IMR-90 (cell line): ENCODE measurements around the gene SERPINB10. TPM values are rescaled to one million over a fixed set of nuclear protein-coding genes. Genes with fewer than 3 reads are reported as not detected.
A peak's percentile ranks its signal among the peaks of the same experiment; 100 is the strongest.

Experiments used
- ATAC-seq: fragments of 200-7000 bp; cut with Tn5 transposase; 2 replicates; pipeline ENCODE4 v1.9.1; 2020; ENCODE audit warnings: low read depth, mild to moderate bottlenecking, moderate library complexity
- BruUV-seq: library from RNA; stranded (reverse); fragments of 400-500 nt; replicated peaks from 2 replicates; lab custom pipeline; 2021; lab: Mats Ljungman, UMichigan
- CTCF ChIA-PET: fragments of 300-600 bp; formaldehyde crosslinking; extraction: SDS; loops from one replicate; lab custom pipeline; 2021; ENCODE audit warnings: antibody characterized with exemption; lab: Yijun Ruan, JAX
- POLR2A ChIA-PET: fragments of 300-600 bp; sonication (Branson Sonifier 250); formaldehyde crosslinking; loops from one replicate; lab custom pipeline; 2022; ENCODE audit warnings: antibody characterized with exemption; ENCODE audit not compliant: unreplicated experiment; lab: Charles Lee
- DNase-seq: peaks from one replicate; pipeline ENCODE4 v3.0.0; 2013
- H2AFZ ChIP-seq: replicated peaks from 2 replicates; pipeline ENCODE3; 2013; ENCODE audit warnings: low read length, mild to moderate bottlenecking; ENCODE audit not compliant: poor library complexity
- H2AK5ac ChIP-seq: 2 replicates; pipeline ENCODE4 v1.6.1; 2013; ENCODE audit warnings: low read depth, low read length, inconsistent platforms
- H2AK9ac ChIP-seq: replicated peaks from 2 replicates; pipeline ENCODE3; 2013; ENCODE audit warnings: mild to moderate bottlenecking, low read depth, low read length, moderate library complexity; ENCODE audit not compliant: poor library complexity
- H2BK120ac ChIP-seq: 2 replicates; pipeline ENCODE4 v1.6.1; 2013; ENCODE audit warnings: low read depth, low read length, inconsistent platforms
- H2BK15ac ChIP-seq: 3 replicates; pipeline ENCODE4 v1.6.1; 2013; ENCODE audit warnings: low read depth, low read length, inconsistent platforms
- H2BK20ac ChIP-seq: 2 replicates; pipeline ENCODE4 v1.6.1; 2013; ENCODE audit warnings: low read depth, mild to moderate bottlenecking, inconsistent platforms, low read length, moderate library complexity
- H2BK5ac ChIP-seq: 2 replicates; pipeline ENCODE4 v1.6.1; 2013; ENCODE audit warnings: mild to moderate bottlenecking, low read depth, low read length, inconsistent platforms; ENCODE audit not compliant: poor library complexity, severe bottlenecking
- H3K14ac ChIP-seq: replicated peaks from 2 replicates; pipeline ENCODE4 v1.6.1; 2013; ENCODE audit warnings: low read depth, low read length, inconsistent platforms
- H3K18ac ChIP-seq: 2 replicates; pipeline ENCODE4 v1.6.1; 2013; ENCODE audit warnings: low read depth, low read length, control low read depth
- H3K23ac ChIP-seq: 2 replicates; pipeline ENCODE4 v1.6.1; 2013; ENCODE audit warnings: low read depth, low read length, inconsistent platforms
- H3K27ac ChIP-seq: 2 replicates; pipeline ENCODE4 v1.5.1; 2013; ENCODE audit warnings: mild to moderate bottlenecking, control low read depth, low read length; ENCODE audit not compliant: insufficient read depth
- H3K27me3 ChIP-seq: 2 replicates; pipeline ENCODE4 v1.6.1; 2013; ENCODE audit warnings: low read length; ENCODE audit not compliant: control insufficient read depth, insufficient read depth
- H3K36me3 ChIP-seq: 2 replicates; pipeline ENCODE4 v1.6.1; 2013; ENCODE audit warnings: low read length, mixed read lengths; ENCODE audit not compliant: control insufficient read depth, insufficient read depth
- H3K4ac ChIP-seq: 2 replicates; pipeline ENCODE4 v1.6.1; 2013; ENCODE audit warnings: low read depth, low read length, inconsistent platforms
- H3K4me1 ChIP-seq: 2 replicates; pipeline ENCODE4 v1.6.1; 2013; ENCODE audit warnings: low read length, mixed read lengths; ENCODE audit not compliant: control insufficient read depth, insufficient read depth
- H3K4me2 ChIP-seq: 2 replicates; pipeline ENCODE4 v1.6.1; 2013; ENCODE audit warnings: low read depth, mild to moderate bottlenecking, control low read depth, low read length, moderate library complexity
- H3K4me3 ChIP-seq: 2 replicates; pipeline ENCODE4 v1.5.1; 2013; ENCODE audit warnings: low read depth, mild to moderate bottlenecking, control low read depth, low read length, moderate library complexity; ENCODE audit not compliant: insufficient read depth
- H3K56ac ChIP-seq: 2 replicates; pipeline ENCODE4 v1.6.1; 2013; ENCODE audit warnings: low read length, inconsistent platforms; ENCODE audit not compliant: insufficient read depth; ENCODE audit errors: extremely low read depth
- H3K79me1 ChIP-seq, 2 experiments: 2 replicates each; pipeline ENCODE4 v1.6.1; 2013; ENCODE audit warnings: low read length in 2 of 2, inconsistent platforms in 1 of 2, low read depth in 1 of 2
- H3K9ac ChIP-seq: 2 replicates; pipeline ENCODE4 v1.6.1; 2013; ENCODE audit warnings: low read depth, low read length, control low read depth
- H3K9me1 ChIP-seq: 2 replicates; pipeline ENCODE4 v1.6.1; 2013; ENCODE audit warnings: low read length, inconsistent platforms; ENCODE audit not compliant: insufficient read depth
- H3K9me3 ChIP-seq: 2 replicates; pipeline ENCODE4 v1.6.1; 2013; ENCODE audit warnings: low read length; ENCODE audit not compliant: control insufficient read depth, insufficient read depth
- H4K20me1 ChIP-seq: 2 replicates; pipeline ENCODE4 v1.6.1; 2013; ENCODE audit warnings: low read length, inconsistent platforms; ENCODE audit not compliant: insufficient read depth
- H4K5ac ChIP-seq: 2 replicates; pipeline ENCODE4 v1.6.1; 2013; ENCODE audit warnings: mild to moderate bottlenecking, low read depth, low read length, control low read depth
- H4K8ac ChIP-seq, 2 experiments: 2 replicates each; pipeline ENCODE4 v1.6.1; 2013; ENCODE audit warnings: low read depth in 2 of 2, low read length in 2 of 2, control low read depth in 1 of 2, inconsistent platforms in 1 of 2
- H4K91ac ChIP-seq: 2 replicates; pipeline ENCODE4 v1.6.1; 2013; ENCODE audit warnings: low read depth, low read length, inconsistent platforms; ENCODE audit not compliant: insufficient read depth
- BHLHE40 ChIP-seq: fragments of 150-350 bp; IDR thresholded peaks from 2 replicates; pipeline ENCODE4 v1.6.1; 2016; ENCODE audit warnings: mild to moderate bottlenecking, low read depth, low read length
- CEBPB ChIP-seq: IDR thresholded peaks from 2 replicates; pipeline ENCODE4 v1.6.1; 2012; ENCODE audit warnings: low read depth, low read length, improper control_type of control experiment
- CHD1 ChIP-seq: IDR thresholded peaks from 2 replicates; pipeline ENCODE4 v1.6.1; 2012; ENCODE audit warnings: low read depth, low read length, improper control_type of control experiment
- CTCF ChIP-seq: conservative IDR thresholded peaks from 2 replicates; pipeline ENCODE4 v1.5.1; 2012; ENCODE audit warnings: mild to moderate bottlenecking, low read depth, low read length, improper control_type of control experiment
- ELK1 ChIP-seq: fragments of 150-350 bp; IDR thresholded peaks from 2 replicates; pipeline ENCODE4 v1.6.1; 2016; ENCODE audit warnings: low read depth, mild to moderate bottlenecking, low read length, moderate library complexity, borderline replicate concordance
- FOS ChIP-seq: fragments of 150-350 bp; IDR thresholded peaks from 2 replicates; pipeline ENCODE4 v1.6.1; 2016; ENCODE audit warnings: low read depth, low read length
- MAFK ChIP-seq: IDR thresholded peaks from 2 replicates; pipeline ENCODE4 v1.6.1; 2012; ENCODE audit warnings: low read depth, low read length, improper control_type of control experiment
- MAZ ChIP-seq: IDR thresholded peaks from 2 replicates; pipeline ENCODE4 v1.6.1; 2012; ENCODE audit warnings: low read depth, mild to moderate bottlenecking, low read length, improper control_type of control experiment, moderate library complexity, borderline replicate concordance
- MXI1 ChIP-seq: IDR thresholded peaks from 2 replicates; pipeline ENCODE4 v1.6.1; 2012; ENCODE audit warnings: low read depth, mild to moderate bottlenecking, low read length, moderate library complexity, borderline replicate concordance
- NFE2L2 ChIP-seq: fragments of 150-350 bp; IDR thresholded peaks from 2 replicates; pipeline ENCODE4 v1.6.1; 2016; ENCODE audit warnings: low read depth, mild to moderate bottlenecking, low read length
- POLR2A ChIP-seq: IDR thresholded peaks from 2 replicates; pipeline ENCODE4 v1.6.1; 2012; ENCODE audit warnings: mild to moderate bottlenecking, low read depth, low read length
- RAD21 ChIP-seq: IDR thresholded peaks from 2 replicates; pipeline ENCODE4 v1.6.1; 2012; ENCODE audit warnings: low read length, improper control_type of control experiment
- RCOR1 ChIP-seq: IDR thresholded peaks from 2 replicates; pipeline ENCODE4 v1.6.1; 2012; ENCODE audit warnings: mild to moderate bottlenecking, low read length, improper control_type of control experiment; ENCODE audit not compliant: insufficient replicate concordance
- RFX5 ChIP-seq: IDR thresholded peaks from 2 replicates; pipeline ENCODE4 v1.8.0; 2012; ENCODE audit warnings: low read depth, mild to moderate bottlenecking, low read length, moderate library complexity
- SMC3 ChIP-seq: fragments of 150-350 bp; IDR thresholded peaks from 2 replicates; pipeline ENCODE4 v1.6.1; 2016; ENCODE audit warnings: low read depth, mild to moderate bottlenecking, antibody characterized with exemption, low read length, moderate library complexity
- USF2 ChIP-seq: fragments of 150-350 bp; IDR thresholded peaks from 2 replicates; pipeline ENCODE4 v1.6.1; 2017; ENCODE audit warnings: mild to moderate bottlenecking, antibody characterized with exemption, low read length, low read depth
- WGBS, 2 experiments: methylation state at CpG; one replicate each; pipeline versions ENCODE4 v1.1.5 to v1.1.7; 2013; ENCODE audit warnings: missing lambda C conversion rate in 2 of 2; ENCODE audit not compliant: insufficient read length in 1 of 2; ENCODE audit errors: extremely low coverage in 2 of 2; 5-methylcytosine and 5-hydroxymethylcytosine counted together
- dilution Hi-C: fragments of 300-500 bp; cut with HindIII; formaldehyde crosslinking; loops from one replicate; pipeline ENCODE4 v1.14.3; 2018; ENCODE audit warnings: low sequenced_read_pairs; ENCODE audit not compliant: unreplicated experiment
- in situ Hi-C: fragments of 300-500 bp; cut with MboI; formaldehyde crosslinking; loops from 3 replicates; pipeline ENCODE4 v1.14.3; 2019; ENCODE audit warnings: low sequenced_read_pairs, inconsistent platforms, mixed read lengths
- intact Hi-C: fragments of 100-400 bp; cut with micrococcal nuclease; formaldehyde crosslinking; loops from 2 replicates; pipeline ENCODE4 v1.10.0; 2022
- polyA plus RNA-seq, 3 experiments: library from polyadenylated mRNA; depleted of rRNA; stranded (reverse); fragments of >200 nt; gene quantifications; 2 replicates each; pipeline ENCODE4 v1.2.3, GENCODE V29; 2012; ENCODE audit warnings: low replicate concordance in 1 of 3
- total RNA-seq: library from RNA; depleted of rRNA; stranded (reverse); fragments of >200 nt; gene quantifications from 2 replicates; pipeline ENCODE4 v1.2.3, GENCODE V29; 2012

Gene SERPINB10
- total and polyA plus RNA-seq, 2 of the 4 experiments (the other 2 are of a cell fraction): not detected

GRCh38 chr18:63970809-63971205, 63.0 kb downstream of the SERPINB10 start:
- H3K79me1 ChIP-seq: peaks cover 13 to 29% of the 10 kb centered on the region in 2 experiments; a peak in 3 of 4 replicates
- in situ Hi-C loops: no loop called here
- peak overlapping the region; percentile 81 for H3K23ac ChIP-seq
- no peaks in the 10 kb centered on the region for H3K27me3 ChIP-seq
- peak overlapping the region; percentile 92 for H4K5ac ChIP-seq
- H3K14ac ChIP-seq: peak overlapping the region; percentile 89
- H3K18ac ChIP-seq: peak overlapping the region; percentile 75
- ATAC-seq: peak; percentile 58
- BruUV-seq: no TSS peak
- peak; percentile 21 for DNase-seq
- peak overlapping the region; percentile 92 for H4K91ac ChIP-seq
- H4K8ac ChIP-seq: peak overlapping the region; percentile 77 to 96
- peak overlapping the region; percentile 90 for H3K4me2 ChIP-seq
- intact Hi-C loops: no loop called here
- peak overlapping the region; percentile 76; the same call in 1 of the 3 replicates for H2BK15ac ChIP-seq
- peaks cover 8% of the 10 kb centered on the region for H3K9me1 ChIP-seq
- peak overlapping the region; percentile 93 for H2AK9ac ChIP-seq
- H3K36me3 ChIP-seq: no peaks in the 10 kb centered on the region
- H2BK5ac ChIP-seq: peak overlapping the region; percentile 76
- ChIA-PET POLR2A (interaction anchor here (0.5 to 0.7 kb wide), 2 partner anchors 20 to 526 kb away, joined by 3 to 4 read pairs; no protein-coding TSS in a partner anchor), CTCF (interaction anchor here (0.7 kb wide), 1 partner anchor 9 kb away, joined by 3 read pairs; no protein-coding TSS in a partner anchor)
- peak overlapping the region; percentile 81 for H3K9ac ChIP-seq
- peak overlapping the region; percentile 91 for H3K56ac ChIP-seq
- H2BK120ac ChIP-seq: peak overlapping the region; percentile 67
- peak overlapping the region; percentile 97 for H3K4ac ChIP-seq
- peak overlapping the region; percentile 92 for H2AFZ ChIP-seq
- H2AK5ac ChIP-seq: peak overlapping the region; percentile 82
- no peak for TF ChIP-seq SMC3
- no peak for TF ChIP-seq CHD1
- TF ChIP-seq CTCF: no peak
- no peak for TF ChIP-seq RCOR1
- no peak for TF ChIP-seq RFX5
- no peak for TF ChIP-seq ELK1
- no peak for TF ChIP-seq FOS
- no peak for TF ChIP-seq BHLHE40
- no peak for TF ChIP-seq USF2
- no peak for TF ChIP-seq RAD21
- no peak for TF ChIP-seq CEBPB
- no peak for TF ChIP-seq MAZ
- TF ChIP-seq MXI1: no peak
- TF ChIP-seq NFE2L2: no peak
- no peak; the same call in 1 of the 2 replicates for TF ChIP-seq POLR2A
- TF ChIP-seq MAFK: no peak
- H4K20me1 ChIP-seq: no peaks in the 10 kb centered on the region
- peak overlapping the region; percentile 67 for H2BK20ac ChIP-seq
- no peaks in the 10 kb centered on the region for H3K9me3 ChIP-seq
- H3K27ac ChIP-seq: peak overlapping the region; percentile 86
- WGBS, 2 experiments: 7% methylated on average over 3 of the region's 18 CpGs; no CpG with 5 or more reads in 1 of the 2 experiments
- H3K4me3 ChIP-seq: peak overlapping the region; percentile 61
- dilution Hi-C loops: no loop called here
- H3K4me1 ChIP-seq: peaks cover 12% of the 10 kb centered on the region
